NCI-H2081 treated with DMSO at 0.1 percent for 48 hours (cell line): Measurements from ENCODE around the gene PDE8B.

Experiments used
- DNase-seq: peaks from one replicate; lab custom pipeline; 2025; lab: John Stamatoyannopoulos, UW

Gene PDE8B

GRCh38 chr5:77319117-77319804 is 108.8 kb downstream of the PDE8B start:
- DNase-seq, result no peak

- no peak for DNase-seq
Observed at GRCh38 chr5:77321793-77322394, 111.4 kb downstream of the PDE8B start.

- no peak for DNase-seq
Observed at GRCh38 chr5:77322406-77322805, 111.9 kb downstream of the PDE8B start.

GRCh38 chr5:77325921-77326541 is 115.6 kb downstream of the PDE8B start:
- DNase-seq, result no peak

GRCh38 chr5:77326986-77327734 is 116.7 kb downstream of the PDE8B start:
- no peak for DNase-seq

GRCh38 chr5:77328930-77329647 is 118.6 kb downstream of the PDE8B start:
- DNase-seq, result no peak

- no peak for DNase-seq
Observed at GRCh38 chr5:77329664-77330430, 119.4 kb downstream of the PDE8B start.

GRCh38 chr5:77333036-77333435 is 122.6 kb downstream of the PDE8B start:
- no peak for DNase-seq

GRCh38 chr5:77333451-77334123 is 123.1 kb downstream of the PDE8B start:
- no peak for DNase-seq

GRCh38 chr5:77337246-77337645 is 126.8 kb downstream of the PDE8B start:
- no peak for DNase-seq

GRCh38 chr5:77337686-77338085 is 127.2 kb downstream of the PDE8B start:
- no peak for DNase-seq

- DNase-seq, result no peak
Observed at GRCh38 chr5:77339337-77339890, 128.9 kb downstream of the PDE8B start.

- DNase-seq, result no peak
Observed at GRCh38 chr5:77343165-77343564, 132.7 kb downstream of the PDE8B start.

- no peak for DNase-seq
Observed at GRCh38 chr5:77347435-77348098, 137.1 kb downstream of the PDE8B start.

GRCh38 chr5:77353251-77353650 is 142.8 kb downstream of the PDE8B start:
- DNase-seq, result no peak

- DNase-seq, result no peak
Observed at GRCh38 chr5:77354454-77354853, 144.0 kb downstream of the PDE8B start.

- DNase-seq, result no peak
Observed at GRCh38 chr5:77355080-77355479, 144.6 kb downstream of the PDE8B start.

- no peak for DNase-seq
Observed at GRCh38 chr5:77355751-77356150, 145.3 kb downstream of the PDE8B start.

- DNase-seq, result no peak
Observed at GRCh38 chr5:77356740-77357139, 146.3 kb downstream of the PDE8B start.
